GM12801 (cell line): ENCODE measurements around the gene CHSY1.

Source experiments
- CTCF ChIP-seq: IDR thresholded peaks from one replicate; pipeline ENCODE4 v1.5.1; 2011; ENCODE audit warnings: control low read depth; ENCODE audit not compliant: insufficient read length; ENCODE audit errors: extremely low read depth

Gene CHSY1

DNA sequence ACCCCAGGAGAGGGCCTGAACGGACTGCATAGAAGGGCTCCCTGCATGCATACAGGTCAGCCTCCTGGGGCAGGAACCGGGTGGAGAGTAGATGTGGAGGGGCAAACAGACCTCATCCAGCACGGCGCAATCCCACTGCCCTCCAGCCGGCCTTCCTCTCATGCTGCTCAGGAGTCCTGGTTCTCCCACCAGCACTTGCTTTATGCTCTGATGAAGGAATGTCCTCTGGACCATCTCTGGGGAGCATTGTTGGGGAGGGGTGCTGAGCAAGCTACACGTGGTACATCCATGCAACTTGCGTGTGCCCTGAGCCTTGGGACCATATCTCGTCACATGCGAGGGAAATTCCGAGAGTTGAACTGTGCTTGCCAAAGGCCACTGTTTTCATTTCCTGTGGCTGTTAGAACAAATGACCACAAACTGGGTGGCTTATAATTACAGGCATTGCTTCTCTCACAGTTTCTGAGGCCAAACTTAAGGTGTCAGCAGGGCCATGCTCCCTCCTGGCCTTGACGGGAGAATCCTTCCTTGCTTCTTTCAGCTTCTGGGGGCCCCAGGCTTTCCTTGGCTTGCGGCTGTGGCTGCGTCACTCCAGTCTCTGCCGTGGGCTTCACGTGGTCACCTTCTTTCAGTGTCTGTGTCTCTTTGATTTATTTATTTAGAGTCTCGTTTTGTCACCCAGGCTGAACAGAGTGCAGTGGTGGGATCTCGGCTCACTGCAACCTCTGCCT lies 13.2 kb upstream of the CHSY1 start:
- no peak for TF ChIP-seq CTCF

- TF ChIP-seq CTCF, result no peak
These were observed 12.2 kb upstream of the CHSY1 start for GRCh38 chr15:101264011-101264410.

- TF ChIP-seq CTCF, result no peak
These were observed 10.7 kb upstream of the CHSY1 start for GRCh38 chr15:101262551-101262950.

DNA sequence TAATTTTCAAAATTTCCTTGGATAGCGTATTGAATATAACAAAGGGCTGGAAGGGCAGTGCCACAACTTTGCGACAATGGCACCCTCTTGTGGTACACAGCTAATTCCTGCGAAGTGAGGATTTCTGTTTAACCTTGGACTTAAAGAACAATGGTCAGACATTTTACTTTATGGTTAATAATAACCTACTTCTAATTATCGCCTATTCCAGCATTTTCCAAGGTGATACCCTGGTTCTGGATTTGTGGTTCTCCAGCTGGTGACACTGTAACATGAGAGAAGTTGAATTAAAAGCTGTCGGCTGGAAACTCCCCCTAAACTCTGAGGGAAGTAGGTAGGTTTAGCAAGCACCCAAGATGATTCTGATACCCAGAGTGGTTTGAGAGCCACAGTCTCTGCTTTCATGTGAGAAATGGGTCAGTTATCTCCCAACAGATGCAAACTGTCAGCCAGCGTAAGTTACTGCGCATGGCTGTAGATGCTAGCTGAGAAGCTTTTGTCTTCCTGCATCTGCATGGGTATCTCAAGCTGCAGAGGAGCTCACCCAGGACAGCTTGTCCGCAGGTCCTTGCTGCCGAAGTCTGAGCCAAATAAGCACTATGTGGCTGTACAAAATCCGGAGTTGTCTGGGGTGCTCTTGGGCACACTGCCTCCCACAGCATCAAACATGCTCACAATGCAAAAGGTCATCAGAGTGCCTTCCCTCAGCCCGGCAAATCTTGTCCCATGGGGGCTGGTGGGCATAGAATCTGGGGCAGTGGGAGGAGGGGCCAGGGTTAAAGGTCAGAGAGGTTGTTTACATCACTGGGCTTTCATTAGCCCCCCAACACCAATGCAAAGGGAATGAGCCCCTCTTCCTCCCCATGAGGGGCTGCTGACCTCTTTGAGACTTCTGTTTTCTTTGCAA lies 6.6 kb upstream of the CHSY1 start:
- peak; percentile 41 for TF ChIP-seq CTCF

GRCh38 chr15:101256757-101257156 lies 4.9 kb upstream of the CHSY1 start:
- no peak for TF ChIP-seq CTCF

DNA sequence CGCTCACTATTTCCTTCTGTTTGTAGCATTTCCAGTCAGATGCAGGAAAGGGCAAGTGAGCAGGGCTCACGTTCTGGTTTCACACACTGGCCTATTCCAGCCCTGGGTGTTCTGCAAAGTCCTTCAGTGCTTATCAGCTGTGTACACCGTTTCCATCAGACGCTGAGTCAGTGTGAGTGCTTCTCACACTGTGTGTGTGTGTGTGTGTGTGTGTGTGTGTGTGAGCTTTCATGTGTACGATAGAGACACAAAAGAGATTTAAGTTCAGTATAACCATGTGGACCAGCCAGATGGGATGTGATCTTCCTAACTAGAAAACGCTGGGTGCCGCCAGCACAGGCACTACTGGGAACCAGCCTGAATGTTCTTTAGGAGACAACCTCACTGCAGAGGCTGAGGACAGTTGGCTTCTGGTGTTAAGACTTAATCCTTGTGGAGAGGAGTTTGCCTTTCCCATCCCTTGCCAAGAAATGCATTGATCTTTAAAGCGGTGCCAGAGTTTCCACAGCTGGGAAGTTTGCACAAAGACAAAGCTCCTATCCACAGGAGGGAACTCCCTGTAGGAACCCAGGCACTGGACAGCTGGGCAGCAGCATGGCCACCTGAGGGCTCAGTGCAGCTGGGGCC lies 3.9 kb upstream of the CHSY1 start:
- no peak for TF ChIP-seq CTCF

DNA sequence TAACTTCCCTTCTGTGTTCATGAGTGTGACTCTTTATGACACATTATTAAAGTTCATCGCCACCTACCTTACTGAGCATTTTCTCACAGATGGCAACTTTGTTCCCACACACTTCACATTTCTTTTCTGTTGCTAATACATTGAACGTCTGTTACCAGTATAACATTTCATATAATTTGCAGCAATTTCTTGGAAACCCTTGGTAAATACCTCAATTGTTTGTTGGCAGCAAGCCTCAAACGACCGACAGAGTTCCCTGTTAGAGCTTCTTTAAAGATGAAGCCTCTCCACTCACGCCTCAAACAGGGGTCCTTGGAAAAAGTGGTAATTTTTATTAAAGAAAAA lies 3.2 kb upstream of the CHSY1 start:
- no peak for TF ChIP-seq CTCF
